Skin epidermis (tissue), 12 donors: ENCODE data around the gene HTR2A.
A peak's percentile ranks its signal among the peaks of the same experiment; 100 is the strongest.

Experiments used
- H3K27ac ChIP-seq, 21 experiments: fragments of 200-600 bp; sonication (generic) in 11 of 21; one replicate each; pipeline ENCODE4 v1.5.0; 2020; ENCODE audit warnings: mild to moderate bottlenecking in 3 of 21, inconsistent platforms in 2 of 21, moderate library complexity in 2 of 21
- H3K4me3 ChIP-seq, 7 experiments: fragments of 200-600 bp; sonication (generic) in 2 of 7; one replicate each; pipeline ENCODE4 v1.5.0; 2020; ENCODE audit warnings: inconsistent platforms in 2 of 7, mild to moderate bottlenecking in 2 of 7, moderate library complexity in 1 of 7

The HTR2A gene

DNA sequence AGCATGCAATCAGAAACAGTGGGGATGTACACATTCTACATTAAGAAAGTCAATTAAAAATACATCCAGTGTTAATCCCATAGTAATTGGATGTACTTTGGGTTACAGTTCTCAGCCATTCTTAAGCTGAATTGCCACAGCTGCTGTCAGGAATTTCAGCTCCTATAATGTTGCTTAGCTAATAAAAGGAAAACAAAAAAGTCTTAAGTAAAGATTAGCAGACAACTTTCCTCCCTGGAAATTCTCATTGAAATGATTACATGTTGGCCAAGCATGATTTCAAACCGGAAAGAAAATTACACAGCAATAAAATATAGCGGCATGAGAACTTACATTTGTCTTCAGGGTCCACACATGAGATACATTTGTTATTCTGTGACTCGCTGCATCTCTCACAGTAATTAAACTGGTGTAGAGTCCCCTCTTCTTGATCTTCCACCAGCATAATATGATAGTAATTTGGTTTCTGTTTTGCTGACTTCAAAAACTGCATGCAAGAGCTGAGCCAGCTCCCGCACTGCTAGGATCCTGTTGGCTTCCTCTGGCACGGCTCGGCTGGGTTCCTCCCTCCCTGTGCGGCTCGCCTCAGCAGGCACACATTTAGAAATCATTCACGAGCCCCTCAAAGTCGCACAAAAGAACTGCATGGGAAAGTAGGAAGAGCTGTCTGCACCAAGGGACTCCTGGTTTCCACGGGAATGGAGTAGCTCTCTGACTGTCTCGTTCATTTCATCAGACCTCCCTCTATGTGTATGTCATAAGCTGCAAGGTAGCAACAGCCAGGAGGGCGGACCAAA lies at the start of gene HTR2A:
Gene HTR2A (minus strand): TSS at position 713 of the 797 bp plus-strand sequence. CDS start 1,147 bp downstream, outside the sequence.
- Histone ChIP-seq H3K27ac (peak within 1 kb of the TSS in 10 of 21 experiments; percentile 1 to 74 (median 39)), H3K4me3 (peak within 1 kb of the TSS in 6 of 7 experiments; percentile 6 to 29 (median 21))

- H3K27ac ChIP-seq = no peak overlapping the region
- H3K4me3 ChIP-seq = no peak overlapping the region
Observed at GRCh38 chr13:46936525-46936924, 39.7 kb upstream of the HTR2A start.

DNA sequence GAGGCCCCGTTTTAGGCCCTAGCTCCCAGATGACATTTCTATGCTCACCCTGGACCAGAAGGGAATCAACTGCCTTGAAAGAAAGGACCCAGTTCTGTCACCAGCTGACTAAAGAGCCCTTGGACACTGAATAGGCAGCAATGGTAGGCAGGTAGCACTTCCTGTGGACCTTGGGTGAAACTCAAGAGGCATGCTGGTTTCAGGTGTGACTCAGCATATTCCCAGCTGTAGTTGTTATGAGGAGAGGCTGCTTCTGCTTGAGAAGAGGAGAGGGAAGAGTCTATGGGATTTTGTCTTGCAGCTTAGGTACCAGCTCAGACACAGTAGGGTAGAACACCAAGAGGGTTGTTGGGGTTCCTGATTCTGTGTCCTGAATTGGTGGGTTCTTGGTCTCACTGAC lies 37.9 kb upstream of the HTR2A start:
- Histone ChIP-seq H3K4me3 (no peak overlapping the region), H3K27ac (no peak overlapping the region)

DNA sequence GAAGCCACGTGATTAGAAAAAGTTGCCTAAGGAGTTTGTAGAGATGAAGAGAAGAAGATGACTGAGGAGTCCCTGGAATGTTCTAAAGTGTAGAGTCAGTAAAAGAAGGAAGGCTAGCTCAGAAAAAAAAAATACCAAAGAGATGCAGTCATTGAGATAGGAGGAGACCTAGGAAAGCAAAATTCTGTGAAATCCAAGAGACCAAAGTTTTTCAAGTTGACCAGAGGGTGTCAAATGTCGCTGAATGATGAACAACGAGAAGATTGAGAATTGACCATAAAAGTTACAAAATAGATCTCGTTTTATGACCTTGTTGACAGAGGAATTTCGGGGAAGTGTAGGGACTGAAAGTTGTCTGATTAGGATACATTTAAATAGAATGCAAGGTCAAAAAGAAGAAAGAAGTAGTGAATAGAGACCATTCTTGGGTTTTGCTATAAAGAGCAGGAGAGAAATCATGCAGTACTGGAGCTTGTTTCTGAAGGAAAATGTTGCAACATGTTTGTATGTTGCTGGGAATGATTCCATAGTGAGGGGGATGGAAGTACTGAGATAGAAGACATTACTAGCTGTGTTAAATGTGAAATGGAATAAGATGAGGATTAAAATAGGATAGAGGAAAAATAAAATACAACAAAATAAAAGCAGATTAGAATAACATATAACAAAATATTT lies 30.2 kb upstream of the HTR2A start:
- peak overlapping the region in 1 of 21 experiments; percentile 63 for H3K27ac ChIP-seq
- no peak overlapping the region for H3K4me3 ChIP-seq

DNA sequence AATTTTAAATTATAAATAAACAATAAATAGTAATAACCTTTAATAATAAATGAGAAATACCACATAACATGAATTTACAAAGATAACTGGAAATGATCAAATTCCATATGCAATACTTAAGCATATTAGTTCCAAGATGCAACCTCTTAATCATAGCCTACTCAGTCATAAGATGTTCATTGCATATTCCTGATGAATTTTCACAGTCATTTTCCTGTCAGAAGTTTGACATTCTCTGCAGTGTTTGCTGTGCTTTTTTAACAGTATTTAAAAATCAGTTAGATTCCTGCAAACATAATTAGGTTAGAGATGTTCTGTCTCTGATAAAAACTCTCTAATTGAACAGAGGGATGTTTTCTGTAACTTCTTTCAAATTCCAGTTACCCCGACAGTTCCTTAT lies 28.6 kb upstream of the HTR2A start:
- no peak overlapping the region for H3K4me3 ChIP-seq
- H3K27ac ChIP-seq = no peak overlapping the region

DNA sequence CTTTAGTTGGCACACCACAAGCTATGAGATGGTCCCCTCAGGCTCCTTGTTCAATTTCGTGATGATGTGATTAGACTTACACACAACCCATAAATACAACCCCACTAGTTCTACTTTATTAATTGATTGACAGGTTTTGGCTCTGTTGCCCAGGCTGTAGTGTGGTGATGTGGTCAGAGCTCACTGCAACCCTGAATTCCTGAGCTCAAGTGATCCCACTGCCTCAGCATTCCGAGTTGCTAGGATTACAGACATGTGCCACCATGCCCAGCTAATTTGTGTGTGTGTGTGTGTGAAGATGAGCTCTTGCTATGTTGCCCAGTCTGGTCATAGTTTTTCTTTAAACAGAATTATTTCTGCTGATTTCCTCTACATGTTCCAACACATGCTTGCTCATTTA lies 17.5 kb upstream of the HTR2A start:
- Histone ChIP-seq H3K4me3 (no peak overlapping the region), H3K27ac (no peak overlapping the region)

DNA sequence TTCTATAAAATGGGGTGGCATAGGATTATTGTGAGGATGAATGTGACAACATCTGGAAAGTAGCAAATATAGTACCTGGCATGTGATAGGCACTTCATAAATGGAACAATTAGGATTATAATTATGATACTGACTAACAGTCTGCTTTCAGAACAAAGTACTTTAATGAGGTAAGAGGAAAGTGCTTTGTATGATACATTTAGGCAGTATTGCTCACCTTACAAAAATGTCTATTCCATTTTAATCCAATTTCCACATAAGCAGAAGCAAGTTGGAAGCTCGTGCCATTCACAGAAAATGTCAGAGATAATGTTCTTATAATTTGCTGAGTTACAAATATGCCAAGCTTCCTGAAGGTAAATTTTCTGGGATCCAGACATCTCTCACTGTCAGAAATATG lies 16.9 kb upstream of the HTR2A start:
- no peak overlapping the region for H3K4me3 ChIP-seq
- H3K27ac ChIP-seq = no peak overlapping the region

GRCh38 chr13:46909042-46909441 lies 12.2 kb upstream of the HTR2A start:
- Histone ChIP-seq H3K27ac (no peak overlapping the region), H3K4me3 (no peak overlapping the region)

DNA sequence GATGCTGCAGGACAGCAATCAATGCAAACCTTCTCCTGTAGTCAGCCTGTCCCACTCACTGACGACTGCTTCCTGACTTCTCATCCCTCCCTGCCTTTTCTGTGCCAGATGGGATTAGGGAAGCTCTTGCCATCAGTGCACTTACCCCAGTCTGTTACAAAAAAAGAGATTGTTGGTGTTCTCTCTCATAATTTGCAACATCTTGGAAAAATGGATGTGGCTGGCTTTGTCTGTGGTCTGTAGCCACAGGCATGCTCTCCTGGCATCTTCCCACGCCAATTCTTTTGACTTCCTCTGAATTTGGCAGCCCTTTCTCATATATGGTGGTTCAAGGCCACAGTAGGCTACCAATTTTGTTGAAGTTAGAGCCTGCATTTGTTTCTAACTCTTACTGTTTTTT lies 11.6 kb upstream of the HTR2A start:
- no peak overlapping the region for H3K27ac ChIP-seq
- H3K4me3 ChIP-seq = no peak overlapping the region

GRCh38 chr13:46906405-46906804 lies 9.6 kb upstream of the HTR2A start:
- Histone ChIP-seq H3K27ac (no peak overlapping the region), H3K4me3 (no peak overlapping the region)

DNA sequence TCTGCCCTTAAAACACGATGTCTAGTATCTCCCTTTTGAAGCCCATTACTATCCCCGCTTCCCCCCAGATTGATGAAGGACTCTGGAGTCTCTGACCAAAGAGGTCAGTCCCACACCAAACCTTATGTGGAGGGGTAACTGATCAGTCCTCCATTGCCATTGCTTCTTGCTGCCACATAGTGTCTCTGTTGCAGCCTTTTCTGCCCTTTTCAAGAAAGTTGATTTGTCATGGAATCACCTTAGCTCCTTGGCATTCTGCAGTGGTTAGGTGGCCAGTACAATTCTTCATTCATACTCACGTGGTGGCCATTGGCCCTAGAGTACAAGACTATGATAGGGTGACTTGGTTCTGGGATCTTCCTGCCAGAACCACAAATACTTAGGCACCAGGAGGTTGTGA lies 8.4 kb upstream of the HTR2A start:
- Histone ChIP-seq H3K4me3 (no peak overlapping the region), H3K27ac (no peak overlapping the region)

GRCh38 chr13:46903748-46904147 lies 6.9 kb upstream of the HTR2A start:
- H3K27ac ChIP-seq = no peak overlapping the region

GRCh38 chr13:46901721-46902120 lies 4.9 kb upstream of the HTR2A start:
- Histone ChIP-seq H3K27ac (no peak overlapping the region), H3K4me3 (no peak overlapping the region)

More at GRCh38 chr13:46903748-46904147, 6.9 kb upstream of the HTR2A start:
- no peak overlapping the region for H3K4me3 ChIP-seq

DNA sequence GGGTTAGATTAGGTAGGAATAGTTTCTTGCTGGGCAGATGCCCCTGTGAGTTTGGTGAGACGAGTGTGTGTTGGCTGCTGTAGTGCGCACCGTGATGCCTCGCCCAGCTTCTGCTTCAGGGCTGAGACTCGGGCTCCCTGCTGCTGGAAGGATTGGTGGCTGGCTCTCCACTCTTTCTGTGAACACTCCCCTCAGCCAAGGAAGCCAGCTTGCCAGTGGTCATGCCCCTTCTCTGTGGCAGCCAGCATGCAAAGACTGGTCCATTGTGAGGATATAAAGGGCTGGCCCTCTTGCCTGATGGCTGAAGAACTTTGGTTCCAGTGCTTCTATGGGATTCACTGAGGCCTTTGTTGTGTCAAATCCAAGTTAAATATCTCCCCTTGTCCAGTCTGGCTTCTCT lies 2.9 kb upstream of the HTR2A start:
- Histone ChIP-seq H3K4me3 (no peak overlapping the region), H3K27ac (no peak overlapping the region)

DNA sequence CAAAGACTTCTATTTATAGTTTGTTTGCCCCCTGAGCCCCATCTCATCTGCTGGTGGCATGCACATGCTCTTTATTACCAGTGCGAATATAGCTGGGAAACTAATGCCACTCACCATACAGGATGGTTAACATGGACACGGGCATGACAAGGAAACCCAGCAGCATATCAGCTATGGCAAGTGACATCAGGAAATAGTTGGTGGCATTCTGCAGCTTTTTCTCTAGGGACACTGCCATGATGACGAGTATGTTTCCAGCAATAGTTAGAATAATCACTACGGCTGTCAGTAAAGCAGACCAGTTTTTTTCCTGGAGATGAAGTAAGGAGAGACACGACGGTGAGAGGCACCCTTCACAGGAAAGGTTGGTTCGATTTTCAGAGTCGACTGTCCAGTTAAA lies 1.5 kb downstream of the HTR2A start:
- Histone ChIP-seq H3K4me3 (peak overlapping the region in 4 of 7 experiments; percentile 9 to 29 (median 24)), H3K27ac (peak overlapping the region in 3 of 21 experiments; percentile 9 to 74 (median 45))

DNA sequence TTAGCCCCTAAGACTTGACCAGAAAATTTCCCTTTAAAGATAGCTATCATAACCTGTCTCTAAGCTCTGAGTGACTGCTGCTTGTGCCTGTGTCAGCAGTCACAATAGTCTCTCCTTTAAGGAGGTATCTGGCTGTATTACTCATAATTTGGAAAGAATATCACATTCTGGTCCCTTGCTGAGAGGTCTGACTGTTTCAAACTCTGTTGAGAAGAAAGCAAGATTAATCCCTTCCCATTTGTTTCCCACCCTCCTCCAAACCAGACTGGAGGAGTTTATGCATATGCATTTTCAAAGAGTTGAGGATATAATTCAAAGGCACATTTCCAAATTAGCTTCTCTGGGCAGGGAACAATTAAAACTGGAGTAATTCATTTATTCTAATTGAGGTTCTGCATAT lies 2.3 kb downstream of the HTR2A start:
- Histone ChIP-seq H3K27ac (peak overlapping the region in 11 of 21 experiments; percentile 7 to 74 (median 45)), H3K4me3 (peak overlapping the region in 6 of 7 experiments; percentile 23 to 48 (median 38))

- Histone ChIP-seq H3K27ac (peak overlapping the region in 18 of 21 experiments; percentile 7 to 74 (median 40)), H3K4me3 (peak overlapping the region; percentile 17 to 48 (median 35))
Observed at GRCh38 chr13:46893798-46894560, 2.9 kb downstream of the HTR2A start.

- H3K27ac ChIP-seq = peak overlapping the region in 4 of 21 experiments; percentile 9 to 68 (median 55)
- H3K4me3 ChIP-seq = peak overlapping the region in 5 of 7 experiments; percentile 17 to 48 (median 35)
Observed at GRCh38 chr13:46893221-46893740, 3.6 kb downstream of the HTR2A start.

DNA sequence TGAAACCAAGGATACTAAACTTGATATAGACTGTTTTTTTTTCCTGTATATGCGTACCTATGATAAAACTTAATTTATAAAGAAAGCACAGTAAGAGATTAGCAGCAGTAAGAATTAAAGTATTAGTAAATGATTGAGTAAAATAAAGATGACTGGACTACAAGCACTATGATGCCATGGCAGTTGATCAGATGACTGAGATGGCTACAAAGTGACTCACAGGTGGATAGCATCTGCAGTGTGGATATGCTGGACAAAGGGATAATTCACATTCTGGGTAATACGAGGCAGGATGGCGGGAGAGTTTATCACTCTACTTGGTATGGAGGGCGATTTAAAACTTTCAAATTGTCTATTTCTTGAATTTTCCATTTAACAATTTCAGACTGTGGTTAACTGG lies 11.8 kb downstream of the HTR2A start:
- H3K27ac ChIP-seq = no peak overlapping the region

GRCh38 chr13:46884531-46884930 lies 12.3 kb downstream of the HTR2A start:
- H3K4me3 ChIP-seq = no peak overlapping the region

More for the DNA sequence above, 11.8 kb downstream of the HTR2A start:
- H3K4me3 ChIP-seq = no peak overlapping the region

More at GRCh38 chr13:46884531-46884930, 12.3 kb downstream of the HTR2A start:
- H3K27ac ChIP-seq = no peak overlapping the region
